Muscle layer of colon (tissue), 2 donors: ENCODE measurements around the gene CHST4.
A peak's percentile ranks its signal among the peaks of the same experiment; 100 is the strongest.
"Not testable (repeated sequence)": the region's sequence is repeated elsewhere in the genome, so short reads cannot be mapped to it uniquely, and the experiment has no call there.

ENCODE experiments used
- H3K27ac ChIP-seq: one replicate; pipeline ENCODE4 v1.7.0; 2013; ENCODE audit warnings: low read depth, mild to moderate bottlenecking, low read length, moderate library complexity
- H3K27me3 ChIP-seq, 2 donors: one replicate each; pipeline ENCODE4 v1.7.0; 2013; ENCODE audit warnings: low read length in 2 of 2, mild to moderate bottlenecking in 2 of 2; ENCODE audit not compliant: insufficient read depth in 2 of 2, control insufficient read depth in 1 of 2
- H3K36me3 ChIP-seq: one replicate; pipeline ENCODE4 v1.7.0; 2013; ENCODE audit warnings: mild to moderate bottlenecking, low read length; ENCODE audit not compliant: insufficient read depth
- H3K4me1 ChIP-seq: one replicate; pipeline ENCODE4 v1.7.0; 2013; ENCODE audit warnings: mild to moderate bottlenecking, low read length; ENCODE audit not compliant: insufficient read depth
- H3K4me3 ChIP-seq, 2 donors: one replicate each; pipeline ENCODE4 v1.7.0; 2013; ENCODE audit warnings: low read length in 2 of 2, low read depth in 1 of 2, mild to moderate bottlenecking in 1 of 2, moderate library complexity in 1 of 2
- H3K9ac ChIP-seq: one replicate; pipeline ENCODE4 v1.7.0; 2013; ENCODE audit warnings: low read length
- H3K9me3 ChIP-seq: one replicate; pipeline ENCODE4 v1.7.0; 2013; ENCODE audit warnings: mild to moderate bottlenecking, low read length
- donor health status: abdominal sarcoma.
- donor health status: Adenocarcinoma of cecum.

Gene CHST4

GRCh38 chr16:71559855-71560254, 33.6 kb downstream of the CHST4 start:
- no peak overlapping the region for H3K4me3 ChIP-seq
- no peak overlapping the region for H3K27ac ChIP-seq
- no peaks in the 10 kb centered on the region for H3K27me3 ChIP-seq
- no peaks in the 10 kb centered on the region for H3K9me3 ChIP-seq
- no peak overlapping the region for H3K9ac ChIP-seq
- no peaks in the 10 kb centered on the region for H3K36me3 ChIP-seq
- peaks cover 8% of the 10 kb centered on the region for H3K4me1 ChIP-seq

- not testable (repeated sequence) for H3K4me1 ChIP-seq, H3K9me3 ChIP-seq, H3K27me3 ChIP-seq, H3K9ac ChIP-seq, H3K4me3 ChIP-seq, H3K36me3 ChIP-seq, H3K27ac ChIP-seq
These were observed 35.7 kb downstream of the CHST4 start for GRCh38 chr16:71561886-71562285.

GRCh38 chr16:71562552-71562951, 36.3 kb downstream of the CHST4 start:
- no peaks in the 10 kb centered on the region for H3K9me3 ChIP-seq
- H3K36me3 ChIP-seq = no peaks in the 10 kb centered on the region
- no peak overlapping the region for H3K4me3 ChIP-seq
- H3K27ac ChIP-seq = no peak overlapping the region
- peaks cover 8% of the 10 kb centered on the region for H3K4me1 ChIP-seq
- H3K27me3 ChIP-seq = no peaks in the 10 kb centered on the region
- H3K9ac ChIP-seq = no peak overlapping the region

GRCh38 chr16:71564335-71564967, 38.2 kb downstream of the CHST4 start:
- Histone ChIP-seq H3K27me3 (no peaks in the 10 kb centered on the region), H3K9ac (peak overlapping the region; percentile 14), H3K36me3 (no peaks in the 10 kb centered on the region), H3K9me3 (no peaks in the 10 kb centered on the region), H3K4me1 (peaks cover 8% of the 10 kb centered on the region), H3K4me3 (peak overlapping the region; percentile 34 to 71), H3K27ac (peak overlapping the region; percentile 63)

- Histone ChIP-seq H3K27me3 (no peaks in the 10 kb centered on the region), H3K4me1 (peaks cover 8% of the 10 kb centered on the region), H3K36me3 (no peaks in the 10 kb centered on the region), H3K4me3 (peak overlapping the region in 1 of 2 donors; percentile 71), H3K27ac (no peak overlapping the region), H3K9me3 (no peaks in the 10 kb centered on the region), H3K9ac (no peak overlapping the region)
These were observed 39.8 kb downstream of the CHST4 start for GRCh38 chr16:71565812-71566700.

GRCh38 chr16:71567931-71568330, 41.7 kb downstream of the CHST4 start:
- H3K9ac ChIP-seq = no peak overlapping the region
- H3K27me3 ChIP-seq = no peaks in the 10 kb centered on the region
- H3K4me3 ChIP-seq = no peak overlapping the region
- no peak overlapping the region for H3K27ac ChIP-seq
- no peaks in the 10 kb centered on the region for H3K9me3 ChIP-seq
- peaks cover 8% of the 10 kb centered on the region for H3K4me1 ChIP-seq
- no peaks in the 10 kb centered on the region for H3K36me3 ChIP-seq

- Histone ChIP-seq H3K27ac (no peak overlapping the region), H3K4me3 (no peak overlapping the region), H3K9ac (no peak overlapping the region), H3K36me3 (no peaks in the 10 kb centered on the region), H3K9me3 (no peaks in the 10 kb centered on the region), H3K4me1 (peaks cover 8% of the 10 kb centered on the region), H3K27me3 (no peaks in the 10 kb centered on the region)
These were observed 42.3 kb downstream of the CHST4 start for GRCh38 chr16:71568551-71568950.

GRCh38 chr16:71569621-71570020, 43.4 kb downstream of the CHST4 start:
- Histone ChIP-seq H3K27me3 (no peaks in the 10 kb centered on the region), H3K4me1 (no peaks in the 10 kb centered on the region), H3K9me3 (no peaks in the 10 kb centered on the region), H3K36me3 (no peaks in the 10 kb centered on the region), H3K4me3 (no peak overlapping the region), H3K27ac (no peak overlapping the region), H3K9ac (no peak overlapping the region)

- Histone ChIP-seq H3K27me3 (no peaks in the 10 kb centered on the region), H3K36me3 (no peaks in the 10 kb centered on the region), H3K4me3 (no peak overlapping the region), H3K9ac (no peak overlapping the region), H3K4me1 (no peaks in the 10 kb centered on the region), H3K27ac (no peak overlapping the region), H3K9me3 (no peaks in the 10 kb centered on the region)
These were observed 43.9 kb downstream of the CHST4 start for GRCh38 chr16:71570144-71570543.

GRCh38 chr16:71572497-71573116, 46.4 kb downstream of the CHST4 start:
- Histone ChIP-seq H3K27me3 (no peaks in the 10 kb centered on the region), H3K9ac (no peak overlapping the region), H3K27ac (no peak overlapping the region), H3K4me1 (no peaks in the 10 kb centered on the region), H3K36me3 (no peaks in the 10 kb centered on the region), H3K9me3 (no peaks in the 10 kb centered on the region), H3K4me3 (no peak overlapping the region)

GRCh38 chr16:71573387-71574094, 47.3 kb downstream of the CHST4 start:
- Histone ChIP-seq H3K36me3 (no peaks in the 10 kb centered on the region), H3K9me3 (no peaks in the 10 kb centered on the region), H3K27me3 (no peaks in the 10 kb centered on the region), H3K27ac (no peak overlapping the region), H3K4me1 (no peaks in the 10 kb centered on the region), H3K9ac (no peak overlapping the region), H3K4me3 (no peak overlapping the region)
